ENCODE results near the gene FKRP.
"Not testable (repeated sequence)": the region's sequence is repeated elsewhere in the genome, so short reads cannot be mapped to it uniquely, and the experiment has no call there.

FKRP gene

DNA sequence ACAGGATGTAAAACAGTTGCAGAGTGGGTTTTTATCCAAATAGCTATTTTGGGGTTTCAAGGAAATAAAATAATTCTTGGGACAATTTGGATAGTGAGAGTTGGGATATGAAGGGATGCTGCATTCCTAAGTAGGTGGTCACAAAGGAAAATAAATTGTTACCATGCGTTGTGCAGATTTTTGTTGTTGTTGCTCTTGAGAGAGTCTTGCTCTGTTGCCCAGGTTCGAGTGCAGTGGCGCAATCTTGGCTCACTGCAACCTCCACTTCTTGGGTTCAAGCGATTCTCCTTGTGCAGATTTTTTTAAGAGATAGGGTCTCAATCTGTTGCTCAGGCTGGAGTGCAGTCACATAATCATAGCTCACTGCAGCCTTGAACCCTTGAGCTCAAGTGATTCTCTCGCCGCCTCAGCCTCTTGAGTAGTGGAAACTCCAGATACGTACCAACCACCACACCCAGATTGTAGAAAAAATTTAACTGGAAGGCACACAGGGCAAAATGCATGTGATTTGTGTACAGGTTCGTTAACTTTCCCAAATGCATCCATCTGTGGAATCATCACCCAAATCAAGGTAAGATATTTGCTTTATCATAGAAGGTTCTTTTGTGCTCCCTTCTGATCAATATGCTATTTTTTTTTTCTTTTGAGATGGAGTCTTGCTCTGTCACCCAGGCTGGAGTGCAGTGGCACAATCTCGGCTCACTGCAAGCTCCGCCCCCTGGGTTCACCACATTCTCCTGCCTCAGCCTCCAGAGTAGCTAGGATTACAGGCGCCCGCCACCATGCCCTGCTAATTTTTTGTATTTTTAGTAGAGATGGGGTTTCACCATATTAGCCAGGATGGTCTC, 26.5 kb downstream of the FKRP start:
- TF ChIP-seq, protein P1, sequence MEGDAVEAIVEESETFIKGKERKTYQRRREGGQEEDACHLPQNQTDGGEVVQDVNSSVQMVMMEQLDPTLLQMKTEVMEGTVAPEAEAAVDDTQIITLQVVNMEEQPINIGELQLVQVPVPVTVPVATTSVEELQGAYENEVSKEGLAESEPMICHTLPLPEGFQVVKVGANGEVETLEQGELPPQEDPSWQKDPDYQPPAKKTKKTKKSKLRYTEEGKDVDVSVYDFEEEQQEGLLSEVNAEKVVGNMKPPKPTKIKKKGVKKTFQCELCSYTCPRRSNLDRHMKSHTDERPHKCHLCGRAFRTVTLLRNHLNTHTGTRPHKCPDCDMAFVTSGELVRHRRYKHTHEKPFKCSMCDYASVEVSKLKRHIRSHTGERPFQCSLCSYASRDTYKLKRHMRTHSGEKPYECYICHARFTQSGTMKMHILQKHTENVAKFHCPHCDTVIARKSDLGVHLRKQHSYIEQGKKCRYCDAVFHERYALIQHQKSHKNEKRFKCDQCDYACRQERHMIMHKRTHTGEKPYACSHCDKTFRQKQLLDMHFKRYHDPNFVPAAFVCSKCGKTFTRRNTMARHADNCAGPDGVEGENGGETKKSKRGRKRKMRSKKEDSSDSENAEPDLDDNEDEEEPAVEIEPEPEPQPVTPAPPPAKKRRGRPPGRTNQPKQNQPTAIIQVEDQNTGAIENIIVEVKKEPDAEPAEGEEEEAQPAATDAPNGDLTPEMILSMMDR (IDR thresholded peaks at IDR 0.05; ENCODE audit: insufficient read depth, low read depth, low read length, missing control alignments): no peak
- no peak for DNase-seq (ENCODE audit: low read depth)
- H3K4me3 ChIP-seq (ENCODE audit: low read depth, low read length): no peak overlapping the region

DNA sequence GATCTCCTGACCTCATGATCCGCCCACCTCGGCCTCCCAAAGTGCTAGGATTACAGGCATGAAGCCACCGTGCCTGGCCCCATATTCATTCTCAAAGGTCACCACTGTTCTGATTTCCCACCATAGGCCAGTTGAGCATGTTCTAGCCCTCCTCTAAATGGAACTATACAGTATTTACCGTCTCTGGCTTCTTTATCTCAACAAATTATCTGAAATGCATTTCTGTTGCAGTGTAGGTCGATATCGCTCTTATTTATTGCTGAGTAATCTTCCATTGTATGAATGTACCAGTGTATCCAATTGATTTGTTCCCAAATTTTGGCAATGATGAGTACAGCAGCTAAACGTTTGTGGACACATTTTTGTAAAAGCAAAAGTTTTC, 27.2 kb downstream of the FKRP start:
- H3K4me3 ChIP-seq (ENCODE audit: low read depth, low read length): no peak overlapping the region
- TF ChIP-seq, protein P1 (IDR thresholded peaks at IDR 0.05; ENCODE audit: insufficient read depth, low read depth, low read length, missing control alignments): no peak
- no peak for DNase-seq (ENCODE audit: low read depth)

DNA sequence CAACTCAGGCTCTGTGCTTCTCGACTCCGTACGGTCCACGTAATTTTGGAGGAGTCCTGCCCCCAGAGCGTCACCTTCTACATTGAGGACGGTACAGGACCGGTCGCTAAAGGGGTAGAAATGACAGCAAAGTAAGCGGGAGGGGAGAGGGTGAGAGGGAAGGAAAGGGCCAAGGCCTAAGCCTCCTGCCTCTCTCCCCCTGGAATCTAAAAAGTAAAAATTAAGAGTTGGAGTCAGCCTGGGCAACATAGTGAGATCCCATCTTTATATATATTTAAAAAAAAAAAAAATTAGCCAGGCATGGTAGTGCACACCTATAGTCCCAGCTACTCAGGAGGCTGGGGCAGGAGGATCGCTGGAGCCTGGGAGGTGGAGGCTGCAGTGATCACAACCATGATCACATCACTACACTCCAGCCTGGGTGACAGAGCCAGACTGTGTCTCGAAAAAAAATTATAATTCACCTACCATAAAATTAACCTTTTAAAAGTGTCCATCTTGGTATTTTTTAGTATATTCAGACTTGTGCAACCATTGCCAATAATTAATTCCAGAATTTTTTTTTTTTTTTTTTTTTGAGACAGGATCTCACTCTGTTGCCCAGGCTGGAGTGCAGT, 29.9 kb downstream of the FKRP start:
- TF ChIP-seq, protein P1 (IDR thresholded peaks at IDR 0.05; ENCODE audit: insufficient read depth, low read depth, low read length, missing control alignments): no peak
- no peak for DNase-seq (ENCODE audit: low read depth)
- H3K4me3 ChIP-seq (ENCODE audit: low read depth, low read length): no peak overlapping the region

DNA sequence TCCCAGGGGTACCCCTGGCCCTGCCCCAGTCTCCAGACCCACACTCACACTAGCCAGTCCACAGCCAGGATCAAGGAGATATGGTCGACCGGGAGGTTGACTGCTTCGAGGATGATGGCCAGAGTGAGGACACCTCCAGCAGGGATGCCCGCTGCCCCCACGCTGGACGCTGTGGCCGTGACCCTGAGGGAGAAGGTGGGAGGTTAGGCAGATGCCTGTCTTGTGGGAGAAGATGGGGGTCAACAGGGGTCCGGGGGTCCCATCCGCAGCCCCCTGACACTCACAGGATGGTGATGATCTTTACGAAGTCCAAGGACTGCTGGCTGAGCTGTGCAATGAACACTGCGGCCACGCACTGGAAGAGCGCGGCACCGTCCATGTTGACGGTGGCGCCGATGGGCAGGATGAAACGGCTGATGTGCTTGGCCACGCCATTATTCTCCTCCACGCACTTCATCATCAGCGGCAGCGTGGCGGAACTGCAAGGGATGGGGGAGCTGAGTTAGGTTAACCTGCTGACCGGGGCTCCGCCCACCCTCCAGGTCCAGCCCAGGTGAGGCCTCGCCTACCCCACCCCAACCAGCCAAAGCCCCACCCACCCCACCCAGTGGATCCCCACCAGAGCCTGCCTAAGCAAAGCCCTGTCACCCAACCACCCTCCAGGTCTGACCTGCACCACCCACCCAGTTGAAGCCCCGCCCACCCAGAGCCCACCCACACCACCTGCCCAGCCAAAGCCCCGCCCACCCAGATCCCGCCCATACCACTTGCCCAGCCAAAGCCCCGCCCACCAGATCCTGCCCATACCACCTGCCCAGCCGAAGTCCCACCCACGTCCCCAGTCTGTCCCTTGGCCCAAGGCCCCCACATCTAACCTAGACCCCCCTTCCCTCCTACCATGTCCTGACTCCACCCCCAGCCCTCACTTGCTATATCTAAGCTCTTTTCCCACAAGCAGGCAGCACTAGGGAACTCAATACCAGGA, 31.4 kb downstream of the FKRP start:
- TF ChIP-seq, protein P1 (IDR thresholded peaks at IDR 0.05; ENCODE audit: insufficient read depth, low read depth, low read length, missing control alignments): no peak
- no peak for DNase-seq (ENCODE audit: low read depth)
- no peak overlapping the region for H3K4me3 ChIP-seq (ENCODE audit: low read depth, low read length)

DNA sequence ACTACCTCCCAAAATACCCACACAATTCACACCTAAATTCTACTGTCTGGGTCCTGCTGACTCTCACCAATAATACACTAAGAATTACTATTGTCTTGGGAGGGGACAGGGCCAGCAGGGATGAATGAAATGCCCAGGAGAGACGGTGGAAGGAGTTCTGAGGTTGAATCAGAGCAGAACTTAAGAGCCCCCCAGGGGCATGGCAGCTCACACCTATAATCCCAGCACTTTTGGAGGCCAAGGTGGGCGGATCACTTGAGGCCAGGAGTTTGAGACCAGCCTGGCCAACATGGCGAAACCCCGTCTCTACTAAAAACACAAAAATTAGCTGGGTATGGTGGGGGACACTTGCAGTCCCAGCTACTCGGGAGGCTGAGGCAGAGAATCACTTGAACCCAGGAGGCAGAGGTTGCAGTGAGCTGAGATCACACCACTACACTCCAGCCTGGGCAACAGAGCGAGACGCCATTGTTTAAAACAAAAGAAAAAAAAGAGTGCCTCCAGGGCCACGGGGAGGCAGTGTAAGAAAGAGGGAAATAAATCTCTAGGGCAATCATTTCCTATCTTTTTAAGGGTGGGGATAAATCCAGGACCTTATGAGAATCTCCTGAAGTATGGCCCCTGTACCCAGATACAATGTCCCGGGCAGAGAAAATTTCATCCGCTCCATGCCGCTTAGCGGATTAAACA, 32.2 kb downstream of the FKRP start:
- H3K4me3 ChIP-seq (ENCODE audit: low read depth, low read length); DNase-seq (ENCODE audit: low read depth): not testable (repeated sequence)

DNA sequence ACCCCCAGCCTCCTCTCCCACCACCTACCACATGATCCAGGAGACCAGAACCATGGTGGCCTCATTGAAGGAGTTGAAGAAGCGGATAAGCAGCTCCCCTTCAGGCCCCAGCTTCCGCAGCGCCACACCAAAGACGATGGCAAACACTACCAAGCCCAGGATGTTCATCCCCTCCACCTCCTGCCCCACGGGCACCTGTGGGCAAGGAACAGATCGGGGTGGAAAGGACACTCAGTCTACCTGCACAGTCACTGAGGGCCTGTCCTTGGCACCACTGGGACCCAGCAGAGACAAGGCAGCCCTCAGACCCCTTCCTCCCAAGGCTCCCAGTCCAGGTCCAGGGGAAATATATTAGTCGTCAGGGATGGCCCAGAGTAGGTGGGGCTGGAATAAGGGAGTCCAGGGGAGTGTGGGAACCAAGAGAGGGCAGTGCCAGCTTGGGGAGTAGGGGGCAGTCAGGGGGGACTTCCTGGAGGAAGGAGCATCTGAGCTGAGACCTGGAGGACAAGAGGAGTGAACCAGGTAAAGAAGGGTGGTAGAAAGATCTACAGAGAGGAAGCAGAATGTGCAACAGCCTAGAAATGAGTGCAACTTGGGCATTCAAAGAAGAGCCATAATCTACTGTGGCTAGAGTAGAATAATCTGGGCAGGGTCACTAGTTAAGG, 36.6 kb downstream of the FKRP start:
- H3K4me3 ChIP-seq (ENCODE audit: low read depth, low read length): no peak overlapping the region
- DNase-seq (ENCODE audit: low read depth): no peak
- TF ChIP-seq, protein P1 (IDR thresholded peaks at IDR 0.05; ENCODE audit: insufficient read depth, low read depth, low read length, missing control alignments): no peak
